Gastrocnemius medialis (tissue), 4 donors: ENCODE results near the gene VPS37C. TPM values are rescaled to one million over a fixed set of nuclear protein-coding genes. Genes with fewer than 3 reads are reported as not detected.
"Not testable (repeated sequence)": the region's sequence is repeated elsewhere in the genome, so short reads cannot be mapped to it uniquely, and the experiment has no call there.

Experiments
- ATAC-seq, 2 donors: fragments of 150-250 bp; one replicate each; pipeline ENCODE4 v1.9.1; 2016
- DNase-seq, 2 donors: peaks; one replicate each; pipeline ENCODE4 v3.0.0-alpha.2; 2019
- H3K27ac ChIP-seq, 4 donors: fragments of 200-600 bp; sonication (generic); 1 replicate in 1 of 4; 2 replicates in 3 of 4; pipeline ENCODE4 v1.5.1; 2016 to 2018; ENCODE audit warnings: mild to moderate bottlenecking in 2 of 4, moderate library complexity in 1 of 4
- H3K27me3 ChIP-seq, 3 donors: fragments of 200-600 bp; sonication (generic) in 2 of 3; 1 replicate in 1 of 3; 2 replicates in 2 of 3; pipeline versions ENCODE4 v1.5.1 to v1.6.0; 2016 to 2019; ENCODE audit warnings: mild to moderate bottlenecking in 1 of 3, moderate library complexity in 1 of 3
- H3K36me3 ChIP-seq, 2 donors: fragments of 200-600 bp; sonication (generic) in 1 of 2; one replicate each; pipeline ENCODE4 v1.5.1; 2017 to 2018
- H3K4me1 ChIP-seq, 2 donors: fragments of 200-600 bp; sonication (generic) in 1 of 2; one replicate each; pipeline ENCODE4 v1.5.1; 2016 to 2017; ENCODE audit warnings: mild to moderate bottlenecking in 2 of 2
- H3K4me3 ChIP-seq, 4 donors: fragments of 200-600 bp; sonication (generic) in 3 of 4; 1 replicate in 1 of 4; 2 replicates in 3 of 4; pipeline ENCODE4 v1.5.1; 2016 to 2019; ENCODE audit warnings: mild to moderate bottlenecking in 2 of 4
- H3K9me3 ChIP-seq, 3 donors: fragments of 200-600 bp; sonication (generic) in 2 of 3; 1 replicate in 1 of 3; 2 replicates in 2 of 3; pipeline ENCODE4 v1.5.1; 2016 to 2019
- POLR2A ChIP-seq, 2 donors: fragments of 450-650 bp; IDR thresholded peaks; one replicate each; pipeline ENCODE4 v1.6.1; 2017; ENCODE audit warnings: antibody characterized with exemption in 2 of 2, mild to moderate bottlenecking in 2 of 2, moderate library complexity in 2 of 2
- in situ Hi-C, 4 donors: fragments of 200-750 bp; cut with MboI; loops; one replicate each; pipeline versions ENCODE4 v1.15.0 to v1.8.0; 2017; ENCODE audit warnings: low sequenced_read_pairs in 4 of 4
- intact Hi-C: fragments of 100-400 bp; cut with DNase I; formaldehyde crosslinking; loops from one replicate; pipeline ENCODE4 v1.15.1; 2023; ENCODE audit warnings: low total_unique reads
- total RNA-seq, 4 donors: library from RNA; depleted of rRNA; stranded (reverse); fragments of >200 nt; gene quantifications; one replicate each; pipeline versions ENCODE4 v1.1.0 to v1.2.3, GENCODE V29; 2016
- TF ChIP-seq, protein P1 (sequence below), 5 experiments: fragments of 450-650 bp in 3 of 5; fragments of 200-600 bp in 2 of 5; sonication (generic) in 2 of 5; IDR thresholded peaks in 4 of 5; conservative IDR thresholded peaks in 1 of 5; 1 replicate in 4 of 5; 2 replicates in 1 of 5; pipeline ENCODE4 v1.5.1; 2016 to 2019; ENCODE audit warnings: antibody characterized with exemption in 5 of 5, mild to moderate bottlenecking in 3 of 5, moderate library complexity in 3 of 5

Gene VPS37C
- total RNA-seq, 4 donors from 2014 or later: 17.7 to 27.1 (median 23.5) TPM

DNA sequence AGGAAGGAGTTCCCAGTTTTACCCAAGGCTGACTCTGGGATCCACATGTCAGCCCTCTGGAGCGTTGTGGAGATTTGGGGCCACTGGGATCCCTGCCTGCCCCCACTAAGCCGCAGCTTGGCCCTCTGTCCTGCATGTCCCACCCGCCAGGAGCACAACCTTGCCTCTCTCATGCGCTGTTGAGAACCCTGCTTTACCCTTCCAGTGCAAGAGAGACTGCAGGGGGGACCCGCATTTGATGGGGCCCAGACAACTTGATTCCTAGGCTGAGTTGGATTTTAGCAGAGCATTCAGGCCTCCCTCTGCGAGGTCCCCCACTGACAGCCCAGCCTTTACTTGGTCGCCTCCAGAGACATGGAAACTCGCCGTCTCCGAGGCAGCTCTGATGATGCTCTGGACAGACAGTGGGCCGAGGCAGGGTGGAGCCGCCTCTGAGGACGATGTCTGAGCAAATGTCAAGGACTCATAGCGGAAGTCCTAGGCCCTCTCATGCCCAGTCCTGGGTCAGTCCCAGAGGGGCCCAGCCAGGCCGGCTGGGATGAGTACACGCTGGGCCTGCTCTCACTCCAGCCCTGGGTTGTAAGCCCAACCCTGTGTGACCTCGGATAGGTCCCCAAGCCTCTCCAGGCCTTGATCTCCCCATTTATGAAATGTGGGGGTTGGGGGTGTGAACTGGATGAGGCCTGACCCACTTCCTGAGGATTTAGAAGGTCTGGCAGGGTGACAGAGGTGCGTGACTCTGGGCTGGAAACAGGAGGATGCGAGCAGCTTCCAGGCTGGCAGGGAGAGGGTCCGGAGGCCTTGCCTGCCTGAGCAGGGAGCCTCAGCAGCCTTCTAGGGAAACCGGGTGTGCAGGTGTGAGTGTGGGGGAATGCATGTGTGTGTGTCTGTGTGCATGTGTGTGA is 58.3 kb downstream of the VPS37C start:
- intact Hi-C loops (no loop called here), in situ Hi-C loops (no loop called here)
- DNase-seq: no peak
- Histone ChIP-seq H3K4me1 (no peaks in the 10 kb centered on the region), H3K9me3 (no peaks in the 10 kb centered on the region), H3K27me3 (no peaks in the 10 kb centered on the region), H3K4me3 (no peak overlapping the region), H3K36me3 (no peaks in the 10 kb centered on the region), H3K27ac (no peak overlapping the region)
- no peak for ATAC-seq
- TF ChIP-seq POLR2A (IDR thresholded peaks at IDR 0.05): no peak
- TF ChIP-seq, protein P1, sequence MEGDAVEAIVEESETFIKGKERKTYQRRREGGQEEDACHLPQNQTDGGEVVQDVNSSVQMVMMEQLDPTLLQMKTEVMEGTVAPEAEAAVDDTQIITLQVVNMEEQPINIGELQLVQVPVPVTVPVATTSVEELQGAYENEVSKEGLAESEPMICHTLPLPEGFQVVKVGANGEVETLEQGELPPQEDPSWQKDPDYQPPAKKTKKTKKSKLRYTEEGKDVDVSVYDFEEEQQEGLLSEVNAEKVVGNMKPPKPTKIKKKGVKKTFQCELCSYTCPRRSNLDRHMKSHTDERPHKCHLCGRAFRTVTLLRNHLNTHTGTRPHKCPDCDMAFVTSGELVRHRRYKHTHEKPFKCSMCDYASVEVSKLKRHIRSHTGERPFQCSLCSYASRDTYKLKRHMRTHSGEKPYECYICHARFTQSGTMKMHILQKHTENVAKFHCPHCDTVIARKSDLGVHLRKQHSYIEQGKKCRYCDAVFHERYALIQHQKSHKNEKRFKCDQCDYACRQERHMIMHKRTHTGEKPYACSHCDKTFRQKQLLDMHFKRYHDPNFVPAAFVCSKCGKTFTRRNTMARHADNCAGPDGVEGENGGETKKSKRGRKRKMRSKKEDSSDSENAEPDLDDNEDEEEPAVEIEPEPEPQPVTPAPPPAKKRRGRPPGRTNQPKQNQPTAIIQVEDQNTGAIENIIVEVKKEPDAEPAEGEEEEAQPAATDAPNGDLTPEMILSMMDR (IDR thresholded peaks at IDR 0.05 in 4 of 5, conservative IDR thresholded peaks at IDR 0.05 in 1 of 5): no peak

DNA sequence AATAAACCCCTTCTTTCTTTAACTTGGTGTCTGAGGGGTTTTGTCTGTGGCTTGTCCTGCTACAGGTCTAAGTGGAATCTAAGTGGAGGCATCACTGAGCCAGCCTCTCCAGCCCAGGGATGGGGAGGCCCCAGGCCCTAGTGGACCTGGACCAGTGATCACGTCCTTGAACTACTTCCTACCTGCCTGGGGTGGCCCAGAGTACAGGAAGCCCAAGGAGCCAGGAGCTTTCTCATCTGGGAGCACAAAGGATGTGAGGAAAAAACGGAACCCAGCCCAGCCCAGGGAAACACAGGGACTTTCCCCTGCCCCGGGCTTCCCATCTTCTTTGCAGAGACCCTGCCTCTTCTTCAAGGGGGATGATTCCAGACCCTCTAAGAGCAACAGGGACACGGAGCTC is 62.4 kb downstream of the VPS37C start:
- Histone ChIP-seq H3K9me3 (no peaks in the 10 kb centered on the region), H3K27ac (no peak overlapping the region), H3K4me1 (no peaks in the 10 kb centered on the region), H3K36me3 (no peaks in the 10 kb centered on the region), H3K27me3 (no peaks in the 10 kb centered on the region), H3K4me3 (no peak overlapping the region)
- ATAC-seq: no peak
- TF ChIP-seq, protein P1 (IDR thresholded peaks at IDR 0.05 in 4 of 5, conservative IDR thresholded peaks at IDR 0.05 in 1 of 5): no peak
- no peak for TF ChIP-seq POLR2A (IDR thresholded peaks at IDR 0.05)
- in situ Hi-C loops: loop anchor here in 1 of 4 donors (25.0 kb wide), 1 partner anchor 111 kb away; no protein-coding TSS in a partner anchor
- no peak for DNase-seq
- intact Hi-C loops: no loop called here

DNA sequence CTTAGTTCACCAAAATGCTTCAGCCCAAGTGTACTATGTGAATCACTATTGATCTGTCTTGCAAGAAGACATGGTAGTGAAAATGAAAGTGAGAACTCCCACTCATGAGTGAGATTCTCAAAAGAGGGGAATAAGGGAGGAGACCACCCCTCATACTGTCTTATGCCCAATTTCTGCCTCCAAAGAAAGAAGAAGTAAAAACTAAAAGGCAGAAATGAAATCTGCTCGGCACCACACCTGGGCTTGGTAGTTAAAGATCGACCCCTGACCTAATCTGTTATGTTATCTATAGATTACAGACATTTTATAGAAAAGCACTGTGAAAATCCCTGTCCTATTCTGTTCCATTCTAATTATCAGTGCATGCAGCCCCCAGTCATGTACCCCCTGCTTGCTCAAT is 63.0 kb downstream of the VPS37C start:
- H3K9me3 ChIP-seq, H3K4me3 ChIP-seq, H3K27ac ChIP-seq, H3K36me3 ChIP-seq, intact Hi-C loops, ATAC-seq, DNase-seq, H3K4me1 ChIP-seq, H3K27me3 ChIP-seq: not testable (repeated sequence)
- in situ Hi-C loops: loop anchor here in 1 of 4 donors (25.0 kb wide), 1 partner anchor 111 kb away; no protein-coding TSS in a partner anchor

DNA sequence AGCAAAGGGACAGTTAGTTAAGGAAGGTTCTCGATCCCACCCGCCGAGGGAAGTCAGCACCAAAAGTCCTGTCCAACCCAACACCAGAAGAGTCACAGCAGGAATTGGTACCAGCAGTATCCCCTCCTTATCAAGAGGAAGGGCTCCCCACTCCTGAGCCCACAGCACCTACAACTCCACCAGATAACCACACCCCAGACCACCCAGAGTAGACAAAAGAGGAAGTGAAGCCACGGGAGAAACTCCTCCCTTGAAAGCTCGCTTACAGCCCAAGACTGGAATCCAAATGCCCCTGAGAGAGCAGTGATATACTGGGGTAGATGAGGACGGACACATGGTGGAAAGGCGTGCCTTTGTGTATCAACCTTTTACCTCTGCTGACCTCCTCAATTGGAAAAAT is 66.2 kb downstream of the VPS37C start:
- no peaks in the 10 kb centered on the region for H3K27me3 ChIP-seq
- TF ChIP-seq POLR2A (IDR thresholded peaks at IDR 0.05): no peak
- TF ChIP-seq, protein P1 (IDR thresholded peaks at IDR 0.05 in 4 of 5, conservative IDR thresholded peaks at IDR 0.05 in 1 of 5): no peak
- H3K36me3 ChIP-seq: no peaks in the 10 kb centered on the region
- no peaks in the 10 kb centered on the region for H3K4me1 ChIP-seq
- H3K4me3 ChIP-seq: no peak overlapping the region
- DNase-seq: no peak
- intact Hi-C loops: no loop called here
- in situ Hi-C loops: loop anchor here in 1 of 4 donors (25.0 kb wide), 1 partner anchor 108 kb away; no protein-coding TSS in a partner anchor
- no peaks in the 10 kb centered on the region for H3K9me3 ChIP-seq
- no peak overlapping the region for H3K27ac ChIP-seq
- no peak for ATAC-seq

DNA sequence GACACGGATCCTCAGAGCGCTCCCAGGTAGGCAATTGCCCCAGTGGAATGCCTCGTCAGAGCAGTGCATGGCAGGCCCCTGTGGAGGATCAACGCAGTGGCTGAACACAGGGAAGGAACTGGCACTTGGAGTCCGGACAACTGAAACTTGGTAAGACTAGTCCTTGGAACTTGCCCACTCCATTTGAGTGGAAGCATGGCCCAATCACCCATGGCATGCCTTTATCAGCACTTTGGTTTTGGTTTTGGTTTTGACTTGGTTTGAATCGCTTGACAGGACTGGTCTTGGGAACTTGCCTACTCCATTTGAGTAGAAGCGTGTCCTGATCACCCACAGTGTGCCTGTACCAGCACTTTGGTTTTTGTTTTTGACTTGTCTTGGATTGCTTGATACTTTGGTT is 67.1 kb downstream of the VPS37C start:
- H3K4me1 ChIP-seq, ATAC-seq, H3K27me3 ChIP-seq, H3K9me3 ChIP-seq, H3K36me3 ChIP-seq, intact Hi-C loops, H3K4me3 ChIP-seq, DNase-seq, H3K27ac ChIP-seq: not testable (repeated sequence)
- in situ Hi-C loops: loop anchor here in 1 of 4 donors (25.0 kb wide), 1 partner anchor 107 kb away; no protein-coding TSS in a partner anchor
